Activated CD4-positive, alpha-beta T cell treated with anti-CD3 and anti-CD28 coated beads for 36 hours (primary cell): ENCODE measurements around the gene ZFP64. TPM values are rescaled to one million over a fixed set of nuclear protein-coding genes. Genes with fewer than 3 reads are reported as not detected.
"Not testable (repeated sequence)": the region's sequence is repeated elsewhere in the genome, so short reads cannot be mapped to it uniquely, and the experiment has no call there.

Source experiments
- ATAC-seq: fragments of 200-7000 bp; cut with Tn5 transposase; one replicate; pipeline ENCODE4 v1.10.0; 2021; ENCODE audit warnings: mild to moderate bottlenecking, moderate library complexity
- CTCF ChIA-PET: fragments of 350-600 bp; sonication (Branson Sonifier 250); formaldehyde crosslinking; loops from one replicate; lab custom pipeline; 2021; ENCODE audit warnings: antibody characterized with exemption; lab: Charles Lee
- POLR2A ChIA-PET: fragments of 350-600 bp; sonication (Branson Sonifier 250); formaldehyde crosslinking; loops from one replicate; lab custom pipeline; 2021; ENCODE audit warnings: antibody characterized with exemption, inconsistent platforms; lab: Charles Lee
- DNase-seq: peaks from one replicate; pipeline ENCODE4 v3.0.0-alpha.2; 2020
- H3K27ac Mint-ChIP-seq: one replicate; pipeline ENCODE4 v1.8.0; 2021; ENCODE audit warnings: mixed read lengths
- H3K27me3 Mint-ChIP-seq: one replicate; pipeline ENCODE4 v1.8.0; 2021; ENCODE audit warnings: mixed read lengths
- H3K36me3 Mint-ChIP-seq: one replicate; pipeline ENCODE4 v1.8.0; 2021; ENCODE audit warnings: low read depth, mixed read lengths
- H3K4me1 Mint-ChIP-seq: one replicate; pipeline ENCODE4 v1.8.0; 2021; ENCODE audit warnings: mixed read lengths
- H3K4me3 Mint-ChIP-seq: one replicate; pipeline ENCODE4 v1.8.0; 2021; ENCODE audit warnings: mild to moderate bottlenecking, moderate library complexity, mixed read lengths
- H3K9me3 Mint-ChIP-seq: one replicate; pipeline ENCODE4 v1.8.0; 2021; ENCODE audit warnings: low read depth, mixed read lengths
- intact Hi-C, 2 experiments: fragments of 100-400 bp; cut with DNase I in 1 of 2; cut with micrococcal nuclease in 1 of 2; formaldehyde crosslinking; loops; one replicate each; pipeline versions ENCODE4 v1.14.2 to v1.15.1; 2022 to 2024; cut with DNase I, micrococcal nuclease
- total RNA-seq, 2 experiments: library from RNA; stranded (reverse); gene quantifications; one replicate each; pipeline ENCODE4 v1.2.3, GENCODE V29; 2021

The ZFP64 gene
- 10 to 100 TPM; 12.2 to 16.5 TPM for total RNA-seq

DNA sequence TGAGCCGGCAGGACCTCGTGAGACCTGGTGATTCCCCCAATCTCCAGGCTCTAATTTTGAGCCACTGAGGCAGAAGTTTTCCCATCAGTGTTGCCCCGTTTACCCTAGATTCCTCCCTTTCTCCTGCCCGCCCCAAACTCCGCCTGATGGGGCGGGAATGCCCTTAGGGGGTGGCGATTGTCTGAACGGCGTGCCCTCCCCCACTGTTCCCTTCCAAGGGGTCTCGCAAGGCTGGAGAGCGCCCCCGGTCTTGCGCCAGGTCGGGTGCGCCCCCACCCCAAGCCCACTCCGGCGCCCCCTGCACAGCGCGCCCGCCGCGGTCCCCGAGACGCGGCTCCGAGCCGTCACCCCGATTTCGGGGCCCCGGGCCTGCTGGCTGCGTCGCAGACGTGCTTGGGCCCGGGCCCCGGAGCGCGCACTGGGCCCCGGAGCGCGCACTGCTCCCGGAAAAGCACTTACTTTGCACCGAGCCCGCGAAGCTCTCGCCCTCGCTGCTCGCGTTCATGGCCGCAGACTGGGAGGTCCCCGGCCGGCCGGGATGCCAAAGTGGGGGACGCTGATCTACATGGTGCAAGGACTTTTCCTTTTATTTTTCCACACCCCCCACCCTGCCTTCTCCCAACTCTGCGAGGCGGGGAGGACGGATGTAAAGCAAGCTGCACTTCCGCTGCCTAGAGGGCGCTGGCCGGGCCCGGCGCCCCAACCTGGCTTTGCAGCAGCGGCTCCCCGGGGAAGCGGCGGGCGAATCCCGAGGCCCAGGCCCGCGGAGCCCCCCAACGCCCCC, at the start of gene ZFP64:
ZFP64 (minus strand) TSS at position 648 of the 784 bp plus-strand sequence; CDS start at position 505, 143 bp downstream.
- ChIA-PET POLR2A (interaction anchor here (0.7 kb wide), 1 partner anchor 963 kb away, joined by 3 read pairs; no protein-coding TSS in a partner anchor), CTCF (interaction anchor here (0.5 to 2.2 kb wide), 9 partner anchors 12 to 1724 kb away, joined by 3 to 7 read pairs (median 3); no protein-coding TSS in a partner anchor)
- Mint-ChIP-seq H3K27me3 (no peaks in the 10 kb centered on the region), H3K36me3 (peaks cover 1% of the 10 kb centered on the region), H3K4me1 (peaks cover 15% of the 10 kb centered on the region), H3K27ac (peak within 1 kb of the TSS; percentile 92), H3K9me3 (no peaks in the 10 kb centered on the region), H3K4me3 (peak within 1 kb of the TSS; percentile 81)
- ATAC-seq (peak; percentile 84), DNase-seq (peak; percentile 84)
- intact Hi-C loops = no loop called here

DNA sequence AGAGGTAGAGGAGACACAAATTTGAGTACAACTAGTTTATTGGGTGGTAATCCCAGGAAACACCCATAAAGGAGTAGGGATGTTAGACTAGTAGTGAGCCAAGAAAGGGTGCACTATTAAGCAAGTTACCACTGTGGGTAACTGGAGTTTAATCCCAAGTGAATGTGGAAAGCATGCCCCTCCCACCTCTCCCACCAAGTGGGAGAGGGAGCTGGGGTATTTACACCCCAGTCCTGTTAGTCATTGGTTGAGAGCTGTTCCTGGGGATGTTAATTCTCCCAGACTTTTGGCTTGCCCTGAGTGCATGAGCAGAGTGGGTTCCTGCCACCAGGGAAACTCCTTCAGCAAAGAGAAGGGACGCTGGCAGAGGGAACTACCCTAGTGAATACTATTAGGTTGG, 49.2 kb upstream of the ZFP64 start:
- Mint-ChIP-seq H3K27ac (no peak overlapping the region), H3K36me3 (no peaks in the 10 kb centered on the region), H3K4me3 (no peak overlapping the region), H3K9me3 (no peaks in the 10 kb centered on the region), H3K27me3 (peaks cover 4% of the 10 kb centered on the region), H3K4me1 (no peaks in the 10 kb centered on the region)
- no peak for ATAC-seq
- CTCF ChIA-PET = interaction anchor here (0.6 to 1.5 kb wide), 6 partner anchors 17 to 1254 kb away, joined by 3 to 6 read pairs (median 4); no protein-coding TSS in a partner anchor
- intact Hi-C loops = loop anchor here (5.0 kb wide), 5 partner anchors 114 to 1956 kb away; no protein-coding TSS in a partner anchor
- no peak for DNase-seq
- POLR2A ChIA-PET = no interaction called here

DNA sequence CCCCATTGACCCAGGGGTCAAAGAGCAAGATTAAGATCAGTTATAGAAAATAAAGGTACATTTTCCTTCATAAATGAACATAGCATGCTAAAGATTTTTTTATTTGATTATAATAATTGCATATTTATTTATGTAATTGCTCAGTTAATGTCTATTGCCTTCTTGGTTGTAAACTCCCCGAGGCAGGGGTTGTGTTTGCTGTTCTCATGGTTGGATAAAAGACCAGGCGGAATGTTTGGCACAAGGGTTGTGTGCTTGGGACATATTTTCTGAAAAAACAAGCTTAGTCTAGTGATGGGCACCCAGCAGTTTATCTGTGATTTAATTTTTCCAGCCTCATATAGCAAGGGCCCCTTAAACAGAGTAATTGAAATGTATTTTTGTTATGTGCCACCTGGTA, 47.5 kb upstream of the ZFP64 start:
- Mint-ChIP-seq H3K4me1 (no peaks in the 10 kb centered on the region), H3K36me3 (no peaks in the 10 kb centered on the region), H3K27me3 (peaks cover 4% of the 10 kb centered on the region), H3K27ac (no peak overlapping the region), H3K9me3 (no peaks in the 10 kb centered on the region), H3K4me3 (no peak overlapping the region)
- ChIA-PET POLR2A (no interaction called here), CTCF (no interaction called here)
- DNase-seq (no peak), ATAC-seq (no peak)
- intact Hi-C loops = no loop called here

DNA sequence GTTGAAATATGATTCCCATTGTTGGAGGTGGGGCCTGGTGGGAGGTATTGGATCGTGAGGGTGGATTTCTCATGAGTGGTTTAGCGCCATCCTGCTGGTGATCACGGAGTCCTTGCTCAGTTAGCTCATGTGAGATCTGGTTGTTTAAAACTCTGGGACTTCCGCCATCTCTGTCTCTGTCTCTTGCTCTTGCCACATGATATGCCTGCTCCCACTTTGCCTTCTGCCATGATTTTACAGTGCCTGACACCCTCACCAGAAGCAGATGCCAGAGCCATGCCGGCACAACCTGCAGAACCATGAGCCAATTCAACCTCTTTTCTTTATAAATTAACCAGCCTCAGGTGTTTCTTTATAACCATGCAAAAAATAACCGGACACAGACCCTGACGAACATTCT, 44.7 kb upstream of the ZFP64 start:
- no peak overlapping the region for H3K4me3 Mint-ChIP-seq
- CTCF ChIA-PET = interaction anchor here (0.6 kb wide), 1 partner anchor 39 kb away, joined by 3 read pairs; no protein-coding TSS in a partner anchor
- H3K36me3 Mint-ChIP-seq = no peaks in the 10 kb centered on the region

DNA sequence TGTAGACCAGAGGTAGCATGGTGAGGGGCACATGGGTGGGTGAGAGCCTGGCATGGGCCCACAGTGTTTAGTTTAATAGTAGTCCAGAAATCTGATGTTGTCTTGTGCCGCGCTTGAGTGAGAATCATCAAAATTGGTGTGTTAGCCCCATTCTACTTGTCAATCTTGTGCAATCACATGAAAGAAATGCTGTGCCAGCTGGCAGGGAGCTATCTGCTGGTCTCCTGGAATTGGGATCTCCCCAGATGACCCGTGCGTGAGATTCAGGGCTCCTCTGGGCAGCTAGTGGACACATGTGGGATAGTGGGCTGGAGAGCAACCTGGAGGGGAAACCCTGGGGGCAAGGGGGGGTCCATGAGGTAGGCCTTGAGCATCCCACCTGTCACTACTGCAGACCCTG, 43.5 kb upstream of the ZFP64 start:
- intact Hi-C loops = no loop called here
- CTCF ChIA-PET = interaction anchor here (0.6 to 1.1 kb wide), 2 partner anchors 13 to 141 kb away, joined by 3 to 4 read pairs; no protein-coding TSS in a partner anchor
- Mint-ChIP-seq H3K27ac (no peak overlapping the region), H3K9me3 (no peaks in the 10 kb centered on the region), H3K4me1 (no peaks in the 10 kb centered on the region), H3K4me3 (no peak overlapping the region), H3K36me3 (no peaks in the 10 kb centered on the region), H3K27me3 (peaks cover 7% of the 10 kb centered on the region)
- POLR2A ChIA-PET = no interaction called here
- ATAC-seq (no peak), DNase-seq (no peak)

More for the DNA sequence above, 44.7 kb upstream of the ZFP64 start:
- ATAC-seq = no peak
- Mint-ChIP-seq H3K4me1 (no peaks in the 10 kb centered on the region), H3K9me3 (no peaks in the 10 kb centered on the region), H3K27me3 (peaks cover 7% of the 10 kb centered on the region), H3K27ac (no peak overlapping the region)
- POLR2A ChIA-PET = no interaction called here
- no peak for DNase-seq
- intact Hi-C loops = no loop called here

DNA sequence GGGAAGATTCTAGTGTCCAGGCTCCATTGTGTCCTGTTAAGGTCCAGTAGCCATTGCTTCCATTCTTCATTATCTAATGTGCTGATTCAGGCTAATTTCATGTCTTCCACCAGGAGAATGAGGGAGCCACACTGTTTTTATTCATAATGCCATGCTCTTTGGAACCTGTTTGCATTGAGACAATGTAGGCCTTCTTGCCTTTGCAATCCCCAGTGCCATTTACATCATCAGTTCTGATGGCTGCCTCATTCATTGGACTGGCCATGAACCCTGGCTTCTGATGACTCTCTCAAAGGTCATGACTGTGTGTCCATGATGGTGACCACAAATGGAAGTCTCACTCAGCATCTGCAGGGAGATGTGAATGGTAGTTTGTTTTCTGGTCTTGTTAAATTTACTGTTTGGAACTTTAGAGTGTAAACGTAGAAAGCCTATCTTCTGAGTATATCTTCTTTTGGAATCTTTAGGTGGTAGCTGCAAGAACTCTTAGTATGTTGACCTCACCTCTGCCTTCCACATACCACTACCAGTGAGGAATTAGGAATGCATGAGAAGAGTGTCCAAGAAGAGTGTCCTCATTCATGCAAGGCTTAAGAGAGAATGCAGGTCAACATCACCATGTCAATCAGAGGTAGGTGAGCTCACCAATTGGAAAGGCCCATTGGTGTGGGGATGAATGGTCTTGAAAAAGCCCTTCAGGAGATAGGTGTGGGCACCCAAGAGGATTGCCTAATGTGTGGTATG, 42.9 kb upstream of the ZFP64 start:
- Mint-ChIP-seq H3K4me3 (no peak overlapping the region), H3K4me1 (no peaks in the 10 kb centered on the region), H3K36me3 (no peaks in the 10 kb centered on the region), H3K27me3 (peaks cover 7% of the 10 kb centered on the region), H3K9me3 (no peaks in the 10 kb centered on the region), H3K27ac (no peak overlapping the region)
- POLR2A ChIA-PET = no interaction called here
- ATAC-seq = no peak
- no peak for DNase-seq
- intact Hi-C loops = no loop called here
- CTCF ChIA-PET = interaction anchor here (0.6 kb wide), 1 partner anchor 13 kb away, joined by 4 read pairs; no protein-coding TSS in a partner anchor

DNA sequence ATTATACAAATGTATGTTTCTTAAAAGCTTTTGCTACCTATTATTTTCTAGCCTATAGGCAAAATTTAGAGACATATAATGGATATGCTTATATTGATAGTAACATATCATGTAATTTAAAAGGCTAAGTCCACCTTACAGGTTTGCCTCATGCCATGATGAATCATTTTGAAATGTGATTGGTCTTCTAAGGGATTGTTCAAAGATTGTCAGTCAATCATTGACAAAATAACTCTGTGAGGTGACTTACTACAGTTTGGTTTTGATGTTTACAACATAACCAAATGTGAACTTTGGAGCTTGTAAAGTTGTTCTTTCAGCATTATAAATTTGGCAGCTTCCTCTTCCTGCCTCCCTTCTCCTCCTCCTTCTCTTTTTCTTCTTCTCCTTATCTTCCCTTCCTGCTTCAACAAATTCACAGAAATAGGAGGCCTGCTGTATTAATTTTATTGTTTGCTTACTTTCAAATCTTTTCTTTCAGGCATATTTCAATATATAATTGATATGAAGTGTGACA, 39.7 kb upstream of the ZFP64 start:
- H3K9me3 Mint-ChIP-seq = no peaks in the 10 kb centered on the region
- H3K27ac Mint-ChIP-seq = no peak overlapping the region
- no peak for ATAC-seq
- H3K4me1 Mint-ChIP-seq = no peaks in the 10 kb centered on the region
- no peak for DNase-seq
- intact Hi-C loops = no loop called here
- H3K27me3 Mint-ChIP-seq = peaks cover 9% of the 10 kb centered on the region
- ChIA-PET CTCF (interaction anchor here (1.0 kb wide), 1 partner anchor 13 kb away, joined by 3 read pairs; no protein-coding TSS in a partner anchor), POLR2A (no interaction called here)
- no peaks in the 10 kb centered on the region for H3K36me3 Mint-ChIP-seq
- no peak overlapping the region for H3K4me3 Mint-ChIP-seq

DNA sequence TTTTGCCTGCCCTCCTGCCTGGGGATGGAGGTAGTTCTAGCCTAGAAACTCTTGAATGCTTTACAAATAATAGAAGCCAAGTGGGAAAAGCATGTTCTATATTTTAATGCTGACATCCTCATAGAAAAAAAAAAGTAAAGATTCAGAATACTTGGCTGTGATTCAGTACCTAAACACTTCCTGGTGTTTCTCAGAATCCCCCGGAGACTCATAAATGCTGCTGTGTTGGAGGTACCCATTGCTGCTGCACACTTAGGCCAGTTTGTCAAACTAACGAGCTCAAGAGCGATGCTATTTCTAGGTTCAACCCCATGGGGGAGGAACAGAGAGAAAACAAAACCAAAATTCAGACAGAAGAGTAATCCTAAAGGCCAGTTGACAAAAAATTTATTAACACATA, 38.8 kb upstream of the ZFP64 start:
- ChIA-PET POLR2A (no interaction called here), CTCF (interaction anchor here (1.0 kb wide), 1 partner anchor 82 kb away, joined by 3 read pairs; no protein-coding TSS in a partner anchor)
- no peaks in the 10 kb centered on the region for H3K36me3 Mint-ChIP-seq
- ATAC-seq (no peak), DNase-seq (no peak)
- H3K4me1 Mint-ChIP-seq = no peaks in the 10 kb centered on the region
- H3K27ac Mint-ChIP-seq = no peak overlapping the region
- intact Hi-C loops = no loop called here
- H3K27me3 Mint-ChIP-seq = peaks cover 9% of the 10 kb centered on the region
- H3K4me3 Mint-ChIP-seq = no peak overlapping the region
- no peaks in the 10 kb centered on the region for H3K9me3 Mint-ChIP-seq

DNA sequence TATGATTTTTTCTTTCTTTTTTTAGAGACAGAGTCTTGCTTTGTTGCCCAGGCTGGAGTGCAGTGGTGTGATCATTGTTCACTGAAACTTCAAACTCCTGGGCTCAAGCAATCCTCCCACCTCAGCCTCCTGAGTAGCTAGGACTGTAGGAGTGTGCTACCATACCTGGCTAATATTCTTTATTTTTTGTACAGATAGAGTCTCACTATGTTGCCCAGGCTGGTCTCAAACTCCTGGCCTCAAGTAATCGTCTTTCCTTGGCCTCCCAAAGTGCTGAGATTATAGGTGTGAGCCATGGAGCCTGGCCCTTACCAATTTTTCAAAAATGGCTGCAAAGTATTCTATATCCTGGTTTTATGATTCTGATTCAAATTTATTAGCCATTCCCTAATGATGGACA, 37.8 kb upstream of the ZFP64 start:
- H3K36me3 Mint-ChIP-seq, ATAC-seq, DNase-seq, H3K4me1 Mint-ChIP-seq, intact Hi-C loops, H3K27ac Mint-ChIP-seq, POLR2A ChIA-PET, CTCF ChIA-PET, H3K27me3 Mint-ChIP-seq, H3K9me3 Mint-ChIP-seq, H3K4me3 Mint-ChIP-seq: not testable (repeated sequence)

DNA sequence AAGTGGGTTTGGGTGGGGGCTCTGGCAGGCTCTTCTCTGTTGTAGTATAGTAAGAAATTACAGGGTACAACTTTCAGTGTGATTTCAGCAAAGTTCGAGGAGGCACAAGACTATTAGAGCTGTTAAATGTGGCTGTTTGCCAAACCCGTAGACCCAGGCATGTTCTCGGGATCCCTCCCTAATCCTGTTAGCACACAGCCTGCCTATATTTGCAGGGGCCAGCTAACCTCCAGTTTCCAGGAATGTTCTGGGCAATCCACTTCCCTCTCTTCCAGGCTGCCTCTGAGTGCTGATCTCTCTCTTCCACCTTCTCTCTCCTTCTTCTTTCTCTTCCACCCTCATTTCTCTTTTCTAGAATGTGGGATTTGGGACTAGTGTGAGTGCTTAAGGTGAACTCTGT, 34.8 kb upstream of the ZFP64 start:
- Mint-ChIP-seq H3K9me3 (peaks cover 4% of the 10 kb centered on the region), H3K4me3 (no peak overlapping the region), H3K4me1 (no peaks in the 10 kb centered on the region), H3K27me3 (peaks cover 8% of the 10 kb centered on the region), H3K27ac (no peak overlapping the region), H3K36me3 (peaks cover 3% of the 10 kb centered on the region)
- intact Hi-C loops = no loop called here
- no peak for DNase-seq
- CTCF ChIA-PET = no interaction called here
- POLR2A ChIA-PET = no interaction called here
- no peak for ATAC-seq

DNA sequence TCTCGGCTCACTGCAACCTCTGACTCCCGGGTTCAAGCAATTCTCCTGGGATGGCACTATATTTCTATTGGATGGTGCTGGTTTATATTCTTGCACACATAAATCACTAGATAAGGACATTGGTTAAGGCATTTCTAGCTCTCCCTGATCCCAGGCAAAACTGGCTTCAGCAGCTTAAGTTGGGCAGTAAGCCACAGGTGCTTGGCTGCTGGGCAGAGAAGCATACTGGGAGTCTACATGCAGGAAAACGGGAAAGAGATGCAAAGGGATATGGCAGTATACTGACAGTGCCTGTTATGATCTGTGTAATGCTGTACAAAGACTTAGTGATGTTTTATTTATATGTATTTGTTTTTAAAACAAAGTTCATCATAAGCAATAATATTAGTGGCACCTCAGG, 33.3 kb upstream of the ZFP64 start:
- DNase-seq (no peak), ATAC-seq (no peak)
- ChIA-PET POLR2A (no interaction called here), CTCF (no interaction called here)
- Mint-ChIP-seq H3K4me1 (no peaks in the 10 kb centered on the region), H3K36me3 (peaks cover 6% of the 10 kb centered on the region), H3K9me3 (peaks cover 12% of the 10 kb centered on the region), H3K27ac (no peak overlapping the region), H3K4me3 (no peak overlapping the region), H3K27me3 (peaks cover 8% of the 10 kb centered on the region)
- intact Hi-C loops = no loop called here
